DOHH2 (cell line): ENCODE measurements around the gene STAM.

Experiments used
- H3F3A ChIP-seq: fragments of 200-600 bp; sonication (generic), shearing (Covaris generic); 2 replicates; pipeline ENCODE4 v1.6.0; 2016; ENCODE audit warnings: antibody characterized with exemption, mild to moderate bottlenecking; ENCODE audit not compliant: control insufficient read depth, insufficient read depth
- H3K27ac ChIP-seq: fragments of 200-600 bp; sonication (generic); 2 replicates; pipeline ENCODE4 v1.5.1; 2014; ENCODE audit warnings: low read depth, mild to moderate bottlenecking, low read length, moderate library complexity
- H3K27me3 ChIP-seq: fragments of 200-600 bp; sonication (generic); 2 replicates; pipeline ENCODE4 v1.6.1; 2014; ENCODE audit warnings: mild to moderate bottlenecking, low read length, mixed read lengths; ENCODE audit not compliant: control insufficient read depth
- H3K36me3 ChIP-seq: fragments of 200-600 bp; sonication (generic); 2 replicates; pipeline ENCODE4 v1.6.1; 2014; ENCODE audit warnings: mild to moderate bottlenecking, low read length, moderate library complexity, mixed read lengths; ENCODE audit not compliant: control insufficient read depth
- H3K4me1 ChIP-seq: fragments of 200-600 bp; sonication (generic); 2 replicates; pipeline ENCODE4 v1.6.1; 2014; ENCODE audit warnings: mild to moderate bottlenecking, low read length, mixed read lengths; ENCODE audit not compliant: control insufficient read depth
- H3K4me2 ChIP-seq: fragments of 200-600 bp; sonication (generic); 2 replicates; pipeline ENCODE4 v1.6.0; 2014; ENCODE audit warnings: mild to moderate bottlenecking, low read length, moderate library complexity
- H3K4me3 ChIP-seq: fragments of 200-600 bp; sonication (generic); 2 replicates; pipeline ENCODE4 v1.5.1; 2014; ENCODE audit warnings: mild to moderate bottlenecking, low read length, mixed read lengths
- H3K79me2 ChIP-seq: fragments of 200-600 bp; sonication (generic); 2 replicates; pipeline ENCODE4 v1.6.1; 2014; ENCODE audit warnings: mild to moderate bottlenecking, low read length, mixed read lengths; ENCODE audit not compliant: control insufficient read depth
- H3K9me2 ChIP-seq: fragments of 200-600 bp; sonication (generic); replicated peaks from 2 replicates; pipeline ENCODE4 v1.6.1; 2014; ENCODE audit warnings: mild to moderate bottlenecking, low read length, mixed read lengths; ENCODE audit not compliant: control insufficient read depth
- H3K9me3 ChIP-seq: fragments of 200-600 bp; sonication (generic); 2 replicates; pipeline ENCODE4 v1.6.1; 2014; ENCODE audit warnings: antibody characterized with exemption, low read length, mixed read lengths; ENCODE audit not compliant: control insufficient read depth, insufficient read depth
- H4K20me1 ChIP-seq: fragments of 200-600 bp; sonication (generic); 2 replicates; pipeline ENCODE4 v1.6.0; 2014; ENCODE audit warnings: low read depth, mild to moderate bottlenecking, antibody characterized with exemption, low read length, moderate library complexity; ENCODE audit not compliant: control insufficient read depth, insufficient read depth
- EZH2phosphoT487 ChIP-seq: fragments of 200-600 bp; sonication (generic); IDR thresholded peaks from 2 replicates; pipeline ENCODE4 v1.6.1; 2017; ENCODE audit warnings: borderline replicate concordance, mild to moderate bottlenecking, antibody characterized with exemption, low read length, moderate library complexity, mixed read lengths
- TF ChIP-seq, protein P1 (sequence below): fragments of 200-600 bp; sonication (generic); IDR thresholded peaks from one replicate; pipeline ENCODE4 v1.5.1; 2014; ENCODE audit warnings: antibody characterized with exemption, mild to moderate bottlenecking, low read depth, low read length; ENCODE audit not compliant: poor library complexity, severe bottlenecking

STAM gene

DNA sequence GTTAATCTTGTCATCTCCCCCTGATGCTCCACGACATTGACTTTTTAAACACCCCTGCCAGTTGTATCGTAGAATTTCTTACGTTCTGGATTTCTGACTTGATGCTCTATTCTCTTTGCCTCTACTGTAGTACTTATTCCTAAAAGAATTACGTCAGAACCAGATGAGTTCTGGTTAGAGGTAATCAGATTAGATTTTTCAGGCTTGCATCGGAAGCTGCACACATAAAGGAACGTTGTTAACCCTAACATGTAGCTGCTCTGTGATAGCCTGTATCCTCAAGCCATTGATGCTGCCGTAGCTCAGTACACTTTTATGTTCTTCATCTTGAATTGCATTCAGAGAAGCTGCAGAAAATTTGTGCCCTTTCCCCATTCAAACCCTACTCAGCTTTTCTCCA, 81.8 kb downstream of the STAM start:
- Histone ChIP-seq H3K9me3 (no peaks in the 10 kb centered on the region), H3K4me3 (no peak overlapping the region), H3K27ac (no peak overlapping the region), H3K4me2 (no peak overlapping the region), H3K27me3 (no peaks in the 10 kb centered on the region), H3K79me2 (no peaks in the 10 kb centered on the region), H3K36me3 (no peaks in the 10 kb centered on the region), H3F3A (no peaks in the 10 kb centered on the region), H4K20me1 (no peaks in the 10 kb centered on the region), H3K9me2 (no peaks in the 10 kb centered on the region), H3K4me1 (no peaks in the 10 kb centered on the region)
- TF ChIP-seq, protein P1, sequence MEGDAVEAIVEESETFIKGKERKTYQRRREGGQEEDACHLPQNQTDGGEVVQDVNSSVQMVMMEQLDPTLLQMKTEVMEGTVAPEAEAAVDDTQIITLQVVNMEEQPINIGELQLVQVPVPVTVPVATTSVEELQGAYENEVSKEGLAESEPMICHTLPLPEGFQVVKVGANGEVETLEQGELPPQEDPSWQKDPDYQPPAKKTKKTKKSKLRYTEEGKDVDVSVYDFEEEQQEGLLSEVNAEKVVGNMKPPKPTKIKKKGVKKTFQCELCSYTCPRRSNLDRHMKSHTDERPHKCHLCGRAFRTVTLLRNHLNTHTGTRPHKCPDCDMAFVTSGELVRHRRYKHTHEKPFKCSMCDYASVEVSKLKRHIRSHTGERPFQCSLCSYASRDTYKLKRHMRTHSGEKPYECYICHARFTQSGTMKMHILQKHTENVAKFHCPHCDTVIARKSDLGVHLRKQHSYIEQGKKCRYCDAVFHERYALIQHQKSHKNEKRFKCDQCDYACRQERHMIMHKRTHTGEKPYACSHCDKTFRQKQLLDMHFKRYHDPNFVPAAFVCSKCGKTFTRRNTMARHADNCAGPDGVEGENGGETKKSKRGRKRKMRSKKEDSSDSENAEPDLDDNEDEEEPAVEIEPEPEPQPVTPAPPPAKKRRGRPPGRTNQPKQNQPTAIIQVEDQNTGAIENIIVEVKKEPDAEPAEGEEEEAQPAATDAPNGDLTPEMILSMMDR: no peak
- TF ChIP-seq EZH2phosphoT487: no peak

DNA sequence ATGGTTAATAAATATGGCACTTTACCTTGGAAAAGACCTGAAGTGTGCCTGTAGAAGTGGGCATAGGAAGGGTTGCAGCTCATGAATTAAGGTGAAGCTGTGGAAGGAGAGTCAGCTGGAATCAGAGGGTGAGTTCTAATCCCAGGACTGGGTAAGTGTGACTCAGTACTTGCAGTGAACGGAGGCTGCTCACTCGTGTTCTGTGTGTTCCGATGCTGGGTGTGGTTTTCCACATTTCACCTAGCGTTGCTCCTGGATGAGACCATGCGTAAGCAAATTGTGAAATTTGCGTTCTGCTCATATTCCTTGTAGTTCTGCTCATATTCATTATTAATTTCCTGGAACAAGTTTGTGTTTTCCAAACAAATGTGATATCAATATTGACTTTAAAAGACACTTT, 85.7 kb downstream of the STAM start:
- H3K27ac ChIP-seq: no peak overlapping the region
- no peak overlapping the region for H3K4me2 ChIP-seq
- H3K4me1 ChIP-seq: no peaks in the 10 kb centered on the region
- H3K9me2 ChIP-seq: no peaks in the 10 kb centered on the region
- no peak overlapping the region for H3K4me3 ChIP-seq
- no peaks in the 10 kb centered on the region for H3K9me3 ChIP-seq
- H3K27me3 ChIP-seq: no peaks in the 10 kb centered on the region
- H4K20me1 ChIP-seq: no peaks in the 10 kb centered on the region
- no peaks in the 10 kb centered on the region for H3K36me3 ChIP-seq
- no peaks in the 10 kb centered on the region for H3K79me2 ChIP-seq
- no peaks in the 10 kb centered on the region for H3F3A ChIP-seq
- TF ChIP-seq EZH2phosphoT487: no peak
- TF ChIP-seq, protein P1: no peak

DNA sequence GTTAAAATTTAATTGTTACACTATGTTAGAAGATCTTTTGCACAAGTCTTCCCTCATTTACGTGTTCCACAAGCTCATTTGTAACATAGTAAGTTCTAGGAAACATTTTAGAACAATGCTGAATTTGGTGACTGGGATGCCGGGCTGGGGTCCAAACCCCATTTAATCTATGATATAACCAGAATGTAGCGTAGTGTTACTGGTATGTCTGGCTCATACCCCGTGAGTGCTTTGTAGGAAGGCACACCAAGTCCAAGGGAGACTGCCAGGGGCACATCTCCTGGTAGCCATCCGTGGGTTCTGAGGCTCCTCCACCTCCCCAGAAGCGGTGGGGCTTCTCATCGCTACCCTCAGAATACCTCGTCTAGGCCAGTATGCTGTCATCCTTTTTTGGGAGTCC, 86.7 kb downstream of the STAM start:
- Histone ChIP-seq H3K36me3 (no peaks in the 10 kb centered on the region), H3K27me3 (no peaks in the 10 kb centered on the region), H3K4me3 (no peak overlapping the region), H3F3A (no peaks in the 10 kb centered on the region), H3K4me2 (no peak overlapping the region), H3K79me2 (no peaks in the 10 kb centered on the region), H4K20me1 (no peaks in the 10 kb centered on the region), H3K27ac (no peak overlapping the region), H3K9me2 (no peaks in the 10 kb centered on the region), H3K4me1 (no peaks in the 10 kb centered on the region), H3K9me3 (no peaks in the 10 kb centered on the region)
- no peak for TF ChIP-seq EZH2phosphoT487
- TF ChIP-seq, protein P1: no peak
